ENCODE measurements around the gene SLC6A6.

GRCh38 chr3:14451844-14452739, 49.7 kb downstream of the SLC6A6 start:
- TF ChIP-seq POLR2A (IDR thresholded peaks at IDR 0.05), result no peak
- TF ChIP-seq CTCF (IDR thresholded peaks at IDR 0.05), result no peak

Data from body of pancreas (tissue), 4 donors.